Measurements from ENCODE around the gene NCKAP5.

NCKAP5 gene

DNA sequence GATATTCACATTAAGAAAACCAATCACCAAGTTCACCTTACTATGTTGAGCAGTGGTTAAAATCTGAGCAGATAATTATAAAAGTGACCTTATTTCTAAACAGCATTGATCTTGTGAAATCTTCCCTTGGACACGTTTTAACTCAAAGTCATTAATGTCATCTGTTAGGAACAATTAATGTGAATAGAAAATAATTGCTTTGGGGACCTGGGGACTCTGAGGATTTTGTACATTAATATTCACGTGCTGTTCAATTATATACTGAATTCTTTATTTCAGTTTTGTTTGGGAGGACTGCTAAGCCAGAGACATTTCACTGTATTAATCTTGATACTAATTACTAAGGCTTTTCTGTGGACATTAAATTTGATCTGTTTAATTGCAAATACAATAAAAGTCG lies 771.2 kb downstream of the NCKAP5 start:
- DNase-seq (ENCODE audit: low read depth), result no peak

DNA sequence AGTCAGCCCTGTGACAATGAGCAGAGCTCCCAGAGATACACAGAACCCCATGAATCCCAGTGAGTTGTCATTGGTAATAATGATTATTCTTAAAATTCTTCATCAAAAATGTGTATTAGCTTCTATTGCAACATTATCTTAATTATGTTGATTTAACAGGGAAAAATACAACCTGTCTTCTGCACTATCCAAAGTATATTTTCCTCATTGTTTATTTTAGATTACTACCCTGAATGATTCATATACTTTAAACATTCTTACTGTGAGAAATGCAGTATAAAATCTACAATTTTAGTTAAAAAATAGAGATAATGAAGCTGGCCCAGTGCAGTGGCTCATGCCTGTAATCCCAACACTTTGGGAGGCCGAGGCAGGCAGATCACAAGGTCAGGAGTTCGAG lies 773.0 kb downstream of the NCKAP5 start:
- DNase-seq (ENCODE audit: low read depth), result no peak

DNA sequence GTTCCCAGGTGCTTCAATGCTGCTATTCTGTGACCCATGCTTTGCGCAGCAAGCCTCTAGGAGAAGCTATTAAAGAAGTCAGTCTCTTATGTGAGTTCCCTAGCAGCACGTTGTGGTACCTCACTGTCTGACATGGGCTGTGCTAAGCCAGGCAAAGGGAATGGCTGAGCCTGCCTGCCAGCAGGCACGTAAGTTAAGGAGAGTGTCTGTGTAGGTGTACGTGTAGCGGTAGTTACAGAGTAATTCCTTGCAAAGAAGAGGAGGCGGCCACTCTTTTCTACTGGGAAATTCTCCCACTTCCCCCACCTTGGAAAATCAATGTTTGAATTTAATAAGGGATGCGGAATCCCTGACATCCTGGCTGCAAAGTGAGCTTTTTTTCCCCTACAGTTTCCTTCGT lies 774.7 kb downstream of the NCKAP5 start:
- DNase-seq (ENCODE audit: low read depth), result no peak

DNA sequence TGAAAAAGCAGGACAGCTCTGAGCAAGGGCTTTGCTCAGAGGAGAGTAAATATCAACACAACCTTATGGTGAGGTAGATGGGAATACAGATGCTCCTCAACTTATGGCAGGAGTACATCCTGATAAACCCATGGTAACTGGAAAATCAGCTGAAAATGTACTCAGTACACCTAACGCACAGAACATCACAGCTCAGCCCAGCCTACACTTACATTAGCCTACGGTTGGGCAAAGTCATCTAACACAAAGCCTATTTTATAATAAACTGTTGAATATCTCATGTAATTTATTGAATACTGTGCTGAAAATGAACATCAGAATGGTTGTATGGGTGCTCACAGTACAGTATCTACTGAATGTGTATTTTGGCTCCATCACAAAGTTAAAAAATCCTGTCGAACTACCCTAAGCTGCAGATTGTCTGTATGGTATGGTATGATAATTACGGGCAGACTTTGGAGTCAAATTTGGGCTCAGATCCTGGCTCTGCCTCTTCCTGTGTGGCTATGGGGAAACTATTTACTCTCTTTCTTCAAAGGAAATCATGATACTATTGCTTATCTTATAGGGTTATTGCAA lies 778.0 kb downstream of the NCKAP5 start:
- no peak for DNase-seq (ENCODE audit: low read depth)

DNA sequence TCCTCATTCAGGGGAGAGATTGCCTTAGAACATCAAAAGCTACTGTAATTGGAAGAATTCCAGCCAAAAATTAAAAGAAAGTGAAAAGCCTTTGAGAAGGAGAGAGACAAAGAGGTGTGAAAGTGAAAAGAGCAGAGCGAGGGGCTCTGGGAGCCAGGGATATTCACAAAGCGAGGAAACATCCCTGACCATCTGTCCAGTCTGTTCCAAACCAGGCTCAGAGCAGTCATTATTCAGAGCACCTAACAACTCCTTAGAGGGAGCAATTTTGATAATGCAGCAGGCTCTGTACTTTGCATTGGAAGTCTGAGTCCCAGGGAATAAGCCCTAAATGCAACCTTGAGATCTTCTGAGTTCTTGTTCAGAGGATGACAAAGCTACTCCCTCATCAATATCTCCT lies 779.2 kb downstream of the NCKAP5 start:
- no peak for DNase-seq (ENCODE audit: low read depth)

DNA sequence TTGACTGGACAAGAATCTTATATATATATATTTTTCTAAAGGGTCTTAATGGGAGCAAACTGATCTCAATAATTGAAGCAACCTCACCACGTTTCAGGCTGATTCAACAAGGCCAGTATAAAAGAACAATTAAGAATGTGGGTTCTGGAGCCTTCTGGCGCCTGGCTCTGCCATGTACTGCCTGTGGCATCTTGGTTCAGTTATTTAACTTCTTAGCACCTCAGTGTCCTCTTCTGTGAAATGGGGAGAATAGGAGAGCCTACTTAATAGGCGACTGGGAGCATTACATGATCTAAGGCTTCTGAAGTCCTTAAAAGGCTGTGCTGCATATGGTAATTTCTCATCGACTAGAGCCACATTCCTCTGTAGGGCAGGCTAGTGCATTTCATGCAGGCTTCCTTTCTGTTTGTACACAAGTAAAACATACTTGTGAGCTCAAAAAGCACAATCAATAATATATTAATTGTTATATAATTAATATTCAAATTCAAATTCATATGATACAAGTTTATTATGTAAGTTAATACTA lies 779.9 kb downstream of the NCKAP5 start:
- no peak for DNase-seq (ENCODE audit: low read depth)

DNA sequence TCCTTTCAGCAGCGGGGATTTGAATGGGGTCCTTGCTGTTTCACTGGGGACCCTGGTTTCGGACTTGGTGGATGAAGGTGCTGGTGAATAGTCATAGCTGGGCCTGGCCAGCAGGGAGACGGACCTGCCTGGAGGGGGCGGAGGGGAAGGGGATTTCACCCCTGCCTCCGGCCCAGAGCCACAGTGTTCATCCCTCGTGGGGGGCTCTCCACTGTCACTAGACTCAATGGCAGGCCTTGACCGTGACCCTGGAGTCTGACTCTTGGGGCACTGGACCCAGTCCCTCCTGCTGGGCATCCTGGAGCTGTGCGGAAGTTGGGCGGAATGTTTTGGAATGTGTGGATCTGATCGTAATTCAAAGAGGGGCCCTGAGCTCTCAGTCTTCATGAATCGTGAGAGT lies 784.4 kb downstream of the NCKAP5 start:
- DNase-seq (ENCODE audit: low read depth), result no peak

DNA sequence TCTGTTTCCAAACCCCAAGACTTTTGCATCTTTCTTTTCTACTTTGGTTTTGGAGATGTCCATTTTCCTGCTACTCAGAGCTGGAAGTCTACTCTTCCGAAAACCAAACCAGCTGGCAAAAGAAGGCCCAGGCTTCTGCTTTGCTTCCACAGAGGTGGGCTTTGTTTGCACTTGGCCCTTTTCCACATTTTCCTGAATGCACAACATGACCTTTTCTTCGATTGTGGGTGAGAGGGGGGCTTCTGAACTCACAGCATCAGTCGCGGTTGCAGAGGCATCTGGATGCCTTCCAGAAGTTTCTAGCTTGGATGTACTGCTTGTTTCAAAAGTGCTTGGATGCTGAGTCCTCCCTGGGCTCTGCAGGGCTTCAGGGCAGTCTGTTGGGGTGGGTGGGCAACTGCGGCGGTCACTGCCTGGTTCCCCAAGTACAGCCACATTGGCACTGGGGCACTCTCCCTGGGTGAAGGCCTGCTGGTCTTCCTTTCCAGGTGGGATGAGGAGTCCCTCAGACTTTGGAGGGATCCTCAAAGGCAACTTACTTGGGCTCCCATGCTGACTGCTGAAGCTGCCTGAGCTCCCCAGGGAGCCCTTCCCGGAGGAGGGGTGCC lies 786.0 kb downstream of the NCKAP5 start:
- no peak for DNase-seq (ENCODE audit: low read depth)

DNA sequence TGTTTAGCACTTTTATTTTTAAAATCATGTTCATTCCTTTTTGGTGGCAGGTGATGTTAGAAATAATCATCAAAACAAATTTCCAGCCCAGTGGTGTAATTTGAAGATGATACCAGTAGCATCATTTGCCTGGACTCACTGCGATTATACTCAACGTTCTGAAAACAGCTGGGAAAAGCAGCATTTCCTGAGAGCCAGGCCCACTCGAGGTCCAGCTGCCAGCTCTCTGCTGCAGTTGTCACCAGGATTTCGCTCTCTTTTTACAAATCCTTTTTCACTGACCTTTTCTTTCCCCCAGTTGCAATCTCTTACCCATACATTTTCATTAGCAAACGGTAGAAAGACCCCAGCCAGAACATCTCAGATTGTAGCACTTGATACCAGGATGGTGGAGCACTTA lies 787.6 kb downstream of the NCKAP5 start:
- DNase-seq (ENCODE audit: low read depth), result no peak

DNA sequence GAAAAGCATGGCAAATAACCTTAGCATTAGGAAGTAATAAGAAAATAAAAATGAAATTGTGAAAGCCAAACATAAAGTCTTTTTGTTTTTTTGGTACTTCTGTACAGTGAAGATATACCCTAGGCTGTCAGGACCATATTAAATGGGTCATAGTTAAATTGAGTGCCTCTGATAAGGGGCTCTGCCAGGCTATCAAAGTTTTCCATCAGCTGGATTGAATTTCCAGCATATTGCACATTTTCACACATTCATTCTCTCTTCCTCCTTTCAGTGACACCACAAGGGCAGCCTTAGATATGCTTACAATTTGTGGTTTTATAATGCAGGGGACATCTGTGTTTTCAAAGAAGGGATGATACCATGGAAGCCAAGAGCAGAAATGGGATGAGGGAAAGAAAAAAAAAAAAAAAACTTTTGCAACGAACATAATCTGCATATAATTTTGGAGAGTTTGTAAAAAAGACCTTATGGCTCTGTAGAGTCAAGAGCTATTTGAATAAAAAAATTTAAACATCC lies 789.0 kb downstream of the NCKAP5 start:
- DNase-seq (ENCODE audit: low read depth), result no peak

DNA sequence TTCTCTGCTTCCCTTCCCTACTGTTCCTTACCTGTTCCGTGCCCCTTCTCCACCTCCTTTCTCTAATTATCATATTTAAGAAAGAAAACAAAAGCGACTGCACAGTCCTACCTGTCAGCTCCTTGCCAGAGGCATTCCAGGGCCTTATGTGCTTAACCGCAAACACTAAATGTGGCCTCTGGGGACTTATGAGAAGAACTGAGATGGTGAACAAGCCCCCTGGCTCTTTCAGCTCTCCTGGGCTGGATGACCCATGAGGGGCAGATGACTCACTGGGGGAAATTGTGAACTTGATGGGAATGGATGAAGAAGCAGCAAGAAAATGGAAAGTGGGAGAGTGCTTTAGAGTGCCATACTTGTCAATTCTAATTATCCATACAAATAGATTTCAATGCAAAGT lies 792.0 kb downstream of the NCKAP5 start:
- no peak for DNase-seq (ENCODE audit: low read depth)

DNA sequence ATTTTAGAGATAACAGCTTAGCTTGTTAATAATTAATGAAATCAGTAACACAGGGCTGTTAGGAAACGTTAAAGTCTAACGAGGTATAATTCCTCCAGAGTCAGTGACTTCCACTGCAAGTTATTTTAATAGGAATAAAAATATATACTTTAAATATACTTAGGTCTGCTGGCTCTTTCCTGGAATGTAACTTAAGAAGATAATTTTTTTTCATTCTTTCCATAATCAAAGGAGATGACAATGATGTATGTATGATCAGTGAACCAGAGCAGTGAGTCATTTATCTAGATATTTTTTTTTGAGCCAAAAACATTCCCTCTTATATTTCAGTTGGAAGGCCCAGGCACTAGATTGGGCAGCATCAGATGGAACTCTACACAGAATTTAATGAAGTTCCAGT lies 794.1 kb downstream of the NCKAP5 start:
- DNase-seq (ENCODE audit: low read depth), result no peak

DNA sequence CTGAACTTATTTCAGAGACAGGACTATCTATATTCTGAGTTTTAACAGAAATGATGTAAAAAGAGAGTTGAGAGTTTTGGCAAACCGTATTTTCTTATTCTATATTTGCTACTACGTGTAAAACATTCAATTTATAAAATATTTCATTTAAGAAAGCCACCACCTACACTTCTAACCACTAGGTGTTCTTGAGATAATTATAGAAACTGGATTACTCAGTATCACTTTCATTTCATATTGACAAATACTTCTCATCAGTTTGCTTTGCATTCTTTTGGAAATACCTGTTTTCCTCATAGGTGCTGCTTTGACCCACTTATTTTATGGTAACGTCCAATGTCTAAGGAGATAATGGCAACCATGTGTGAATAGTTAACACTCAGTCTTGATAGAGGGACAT lies 794.9 kb downstream of the NCKAP5 start:
- DNase-seq (ENCODE audit: low read depth), result no peak

DNA sequence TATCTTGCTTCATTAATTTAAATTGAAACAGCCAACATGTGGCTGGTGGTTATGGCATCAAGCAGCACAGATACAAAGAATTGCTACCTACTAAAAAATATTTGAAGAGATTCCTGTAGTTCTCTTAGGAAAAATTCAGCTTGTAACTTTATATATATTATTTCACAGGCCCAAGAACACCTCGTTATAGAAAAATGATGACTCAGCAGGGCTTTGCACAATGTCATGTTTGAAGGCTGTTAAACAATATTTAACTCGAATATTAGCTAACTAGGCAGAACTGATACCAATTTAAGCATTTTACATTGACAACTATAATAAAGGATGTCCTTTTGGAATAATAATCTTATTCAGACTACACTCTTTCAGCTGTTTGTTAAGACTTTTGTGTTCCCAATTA lies 795.9 kb downstream of the NCKAP5 start:
- no peak for DNase-seq (ENCODE audit: low read depth)

DNA sequence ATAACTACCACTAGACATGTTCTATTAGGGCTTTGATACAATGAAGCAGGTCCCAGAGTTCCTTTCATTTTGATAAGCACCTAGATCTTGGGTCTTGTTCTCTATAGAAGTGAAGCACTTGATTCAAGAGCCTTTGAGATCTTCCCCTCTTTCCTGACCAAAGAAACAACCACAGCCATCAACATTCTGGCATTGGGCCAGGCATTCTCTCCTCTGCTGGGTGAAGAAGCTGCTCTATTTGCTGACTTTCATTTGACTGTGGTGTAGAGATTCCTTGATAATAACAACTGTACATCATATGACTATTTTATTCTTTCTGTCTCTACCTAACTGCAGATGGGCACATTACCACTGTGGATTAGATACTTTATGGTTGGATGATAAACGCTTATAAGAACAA lies 801.7 kb downstream of the NCKAP5 start:
- DNase-seq (ENCODE audit: low read depth), result no peak

DNA sequence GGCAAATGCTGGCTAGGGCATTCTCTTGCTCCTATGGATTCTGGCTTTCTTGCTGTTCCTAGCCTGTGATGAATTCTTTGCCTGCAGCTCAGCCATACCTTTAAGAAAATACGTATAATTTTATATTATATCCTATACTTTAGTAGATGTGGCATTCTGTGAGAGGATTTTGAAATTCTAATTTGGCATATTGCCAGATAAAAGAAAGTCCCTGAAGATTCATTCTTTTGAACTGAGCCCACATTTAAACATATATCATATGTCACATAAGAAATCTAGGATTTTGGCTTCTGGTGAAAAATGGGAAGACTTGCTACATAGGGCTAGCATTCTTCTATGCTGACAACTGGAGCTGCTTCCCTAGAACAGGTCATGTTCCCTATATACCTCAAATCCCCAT lies 806.8 kb downstream of the NCKAP5 start:
- DNase-seq (ENCODE audit: low read depth), result no peak

DNA sequence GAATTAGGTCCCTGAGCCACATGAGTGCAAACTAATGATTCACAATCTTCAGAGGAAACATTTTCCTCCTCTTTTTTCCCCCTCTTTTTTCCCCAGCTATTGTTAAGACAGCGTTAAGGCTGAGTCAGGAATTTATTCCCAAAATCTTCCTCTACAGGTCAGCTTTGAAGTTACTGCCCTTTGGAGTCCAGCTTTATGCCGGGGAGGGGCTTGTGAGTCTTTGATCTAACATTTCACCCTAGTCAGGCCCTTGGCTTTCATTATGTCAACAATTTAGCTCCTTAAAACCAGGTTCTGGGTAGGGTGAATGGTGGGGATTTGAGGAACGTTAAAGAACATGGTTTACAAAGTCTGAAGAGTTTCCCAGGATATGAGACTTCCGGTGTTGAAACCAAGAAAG lies 807.3 kb downstream of the NCKAP5 start:
- no peak for DNase-seq (ENCODE audit: low read depth)

DNA sequence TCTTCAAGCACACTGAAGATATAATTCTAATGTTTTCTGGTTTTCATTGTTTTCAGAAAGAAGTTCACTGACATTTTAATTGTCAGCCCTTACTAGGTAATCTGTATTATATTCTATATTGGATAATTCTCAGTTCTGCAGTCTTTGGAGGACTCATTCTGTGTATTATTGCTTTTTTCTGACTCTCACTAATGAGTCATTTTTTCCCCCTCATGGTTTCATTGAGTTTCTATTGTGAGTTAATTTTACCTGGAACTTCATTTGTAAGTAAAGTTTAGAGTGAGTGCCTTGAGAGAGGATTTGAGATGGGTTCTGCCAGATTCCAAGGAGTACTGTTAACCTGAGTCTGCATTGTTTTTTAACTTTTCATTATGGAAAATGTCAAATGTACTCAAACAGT lies 807.9 kb downstream of the NCKAP5 start:
- DNase-seq (ENCODE audit: low read depth), result no peak

DNA sequence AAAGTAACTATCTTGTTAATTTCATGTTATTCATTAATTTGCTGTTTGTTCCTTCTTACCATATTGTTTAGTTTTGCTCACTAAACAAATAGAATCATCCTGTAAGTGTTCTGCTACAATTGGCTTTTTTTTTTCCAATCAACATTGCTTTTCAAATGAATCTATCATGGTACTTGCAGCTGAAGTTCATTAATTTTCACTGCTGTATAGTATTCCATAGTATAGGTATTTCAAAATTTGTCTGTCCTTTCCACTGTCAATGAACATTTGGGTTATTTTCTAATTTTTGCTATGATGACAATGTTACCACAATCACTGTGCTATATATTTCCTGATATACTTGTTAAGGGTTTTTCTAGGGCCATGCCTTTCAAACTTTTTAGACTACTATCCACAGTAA lies 809.3 kb downstream of the NCKAP5 start:
- DNase-seq (ENCODE audit: low read depth), result no peak

DNA sequence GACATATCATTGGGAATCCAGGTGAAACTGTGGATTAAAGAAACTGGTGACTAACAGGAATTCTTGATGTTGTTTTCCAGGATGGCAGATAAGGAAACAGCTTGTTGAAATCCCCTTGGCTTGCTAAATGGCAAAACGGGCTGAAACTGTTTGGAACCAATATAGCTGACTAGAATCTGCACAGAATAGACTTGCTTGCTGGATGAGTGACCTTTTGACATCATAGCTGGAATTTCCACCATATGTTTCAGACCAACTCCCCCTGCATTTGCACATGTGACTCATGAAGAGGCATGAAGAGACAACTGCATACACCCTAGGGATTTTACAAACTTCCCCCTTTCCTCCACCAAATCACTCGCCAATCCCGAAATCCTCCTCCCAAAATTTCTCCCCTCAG lies 810.6 kb downstream of the NCKAP5 start:
- DNase-seq (ENCODE audit: low read depth), result no peak

DNA sequence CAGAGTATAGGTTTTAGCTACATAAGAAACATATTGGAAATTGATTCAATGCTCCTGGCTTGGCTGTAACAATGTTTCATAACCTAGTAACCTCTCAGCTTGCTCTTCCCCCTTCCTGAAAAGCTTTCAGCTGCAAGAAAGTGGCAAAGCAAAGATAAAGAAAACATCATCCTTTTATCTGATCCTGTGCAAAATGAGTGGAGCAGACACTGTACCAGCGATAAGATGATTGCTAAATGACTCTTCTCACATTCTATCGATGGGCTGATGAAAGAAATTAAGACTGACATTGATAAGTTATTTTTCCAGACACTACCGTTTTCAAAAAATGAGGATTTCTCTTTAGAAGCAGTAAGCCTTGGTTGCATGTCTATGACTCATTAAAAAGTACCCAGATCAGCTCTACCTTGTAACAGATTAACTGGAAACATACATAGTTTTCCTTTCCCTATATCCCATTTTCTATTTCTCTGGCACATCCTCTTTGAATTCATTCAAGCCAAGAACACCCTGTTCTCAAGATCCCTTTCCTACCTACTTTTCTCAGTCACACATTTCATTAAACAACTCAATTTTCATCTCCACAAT lies 811.2 kb downstream of the NCKAP5 start:
- DNase-seq (ENCODE audit: low read depth), result no peak

DNA sequence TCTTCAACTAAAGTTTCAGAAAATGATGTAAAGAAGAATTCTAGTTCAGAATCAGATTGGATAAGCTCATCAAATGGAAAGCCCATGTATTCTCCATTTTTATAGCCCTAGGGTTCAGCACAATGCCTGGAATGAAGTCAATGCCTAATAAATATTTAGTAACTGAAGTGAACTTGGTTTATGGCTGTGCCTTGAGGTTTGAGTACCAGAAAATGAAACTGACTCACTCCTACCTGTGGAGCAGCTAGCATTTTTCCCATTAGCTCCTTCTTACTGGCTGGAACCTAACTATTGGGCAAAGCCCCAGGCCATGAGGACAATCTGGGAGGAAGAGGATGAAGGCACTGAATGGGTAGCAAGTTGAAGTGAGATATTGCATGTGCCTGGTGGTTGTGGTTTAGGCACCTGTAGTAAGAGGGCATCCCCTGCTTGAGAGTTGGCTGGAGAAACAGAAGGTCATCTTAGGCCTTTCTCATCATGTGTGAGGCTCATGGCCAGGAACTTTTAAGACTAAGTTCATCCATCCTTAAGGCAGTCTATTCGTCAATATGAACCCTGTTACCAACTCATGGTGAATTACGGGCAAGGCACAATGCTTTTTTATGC lies 813.3 kb downstream of the NCKAP5 start:
- no peak for DNase-seq (ENCODE audit: low read depth)

DNA sequence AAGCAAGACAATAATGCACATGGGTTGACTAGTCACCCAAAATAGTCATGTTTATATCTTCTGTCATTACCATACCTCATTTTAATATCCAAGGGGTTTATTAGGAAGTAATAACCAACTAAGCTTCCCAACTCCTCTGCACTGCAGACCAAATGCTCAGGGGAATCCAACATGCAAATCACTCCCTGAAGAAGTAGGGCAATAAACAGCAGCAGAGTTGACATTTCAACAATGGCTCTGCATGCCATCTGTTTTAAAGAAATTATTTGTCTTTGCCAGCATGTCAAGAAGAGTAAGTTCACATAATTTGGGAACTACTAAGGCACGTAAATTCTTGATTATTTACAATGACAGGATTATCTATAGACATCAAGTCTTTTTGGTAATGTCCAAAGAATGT lies 813.9 kb downstream of the NCKAP5 start:
- no peak for DNase-seq (ENCODE audit: low read depth)

Measured in HS-27A (cell line).